HEK293 (cell line): ENCODE results near the gene HEYL.
A peak's percentile ranks its signal among the peaks of the same experiment; 100 is the strongest.

ENCODE experiments used
- CTCF ChIA-PET: fragments of 350-600 bp; formaldehyde crosslinking; extraction: SDS; loops from one replicate; lab custom pipeline; 2021; ENCODE audit warnings: antibody characterized with exemption; lab: Yijun Ruan, JAX
- POLR2A ChIA-PET: fragments of 300-600 bp; formaldehyde crosslinking; extraction: SDS; loops from one replicate; lab custom pipeline; 2020; ENCODE audit warnings: antibody characterized with exemption, inconsistent platforms; lab: Yijun Ruan, JAX
- H3K27ac ChIP-seq: fragments of 200-500 bp; sonication (Bioruptor generic); 2 replicates; pipeline ENCODE4 v1.5.1; 2014; ENCODE audit warnings: low read depth, low read length, control low read depth, inconsistent platforms; ENCODE audit errors: extremely low read depth
- H3K36me3 ChIP-seq, 2 experiments: fragments of 200-500 bp in 1 of 2; sonication (Bioruptor generic) in 1 of 2; 1 replicate in 1 of 2; 2 replicates in 1 of 2; pipeline ENCODE4 v1.5.1; 2014 to 2017; ENCODE audit warnings: inconsistent platforms in 2 of 2, low read length in 2 of 2; ENCODE audit not compliant: control insufficient read depth in 2 of 2, insufficient read depth in 1 of 2
- H3K4me1 ChIP-seq: fragments of 200-500 bp; sonication (Bioruptor generic); 2 replicates; pipeline ENCODE4 v1.5.1; 2014; ENCODE audit warnings: mild to moderate bottlenecking, low read length, inconsistent platforms; ENCODE audit not compliant: control insufficient read depth, insufficient read depth
- H3K4me3 ChIP-seq: 2 replicates; pipeline ENCODE4 v1.5.1; 2011; ENCODE audit warnings: low read depth, mild to moderate bottlenecking, control low read depth, low read length, moderate library complexity
- H3K9me3 ChIP-seq: fragments of 200-500 bp; sonication (Bioruptor generic); 2 replicates; pipeline ENCODE4 v1.5.1; 2014; ENCODE audit warnings: low read depth, low read length, inconsistent platforms; ENCODE audit not compliant: control insufficient read depth, insufficient read depth
- GFI1B ChIP-seq: fragments of 450-650 bp; formaldehyde crosslinking; IDR thresholded peaks from 2 replicates; pipeline ENCODE4 v1.5.1; 2016; ENCODE audit warnings: missing biosample characterization, missing genetic modification characterization
- GLIS2 ChIP-seq: fragments of 450-650 bp; formaldehyde crosslinking; IDR thresholded peaks from 2 replicates; pipeline ENCODE4 v1.5.1; 2016; ENCODE audit warnings: missing biosample characterization, missing genetic modification characterization
- MZF1 ChIP-seq: fragments of 450-650 bp; formaldehyde crosslinking; IDR thresholded peaks from 2 replicates; pipeline ENCODE4 v1.5.1; 2017; ENCODE audit warnings: missing biosample characterization, missing genetic modification characterization, borderline replicate concordance
- PRDM2 ChIP-seq: fragments of 450-650 bp; formaldehyde crosslinking; IDR thresholded peaks from 2 replicates; pipeline ENCODE4 v1.5.1; 2016; ENCODE audit warnings: missing biosample characterization, missing genetic modification characterization, borderline replicate concordance
- TSHZ1 ChIP-seq: fragments of 450-650 bp; formaldehyde crosslinking; IDR thresholded peaks from 2 replicates; pipeline ENCODE4 v1.5.1; 2016; ENCODE audit warnings: missing biosample characterization, missing genetic modification characterization, borderline replicate concordance
- ZBTB20 ChIP-seq: fragments of 450-650 bp; formaldehyde crosslinking; IDR thresholded peaks from 2 replicates; pipeline ENCODE4 v1.5.1; 2016; ENCODE audit warnings: missing biosample characterization, missing genetic modification characterization
- ZNF10 ChIP-seq: fragments of 450-650 bp; formaldehyde crosslinking; IDR thresholded peaks from 2 replicates; pipeline ENCODE4 v1.5.1; 2017; ENCODE audit warnings: missing biosample characterization, missing genetic modification characterization
- ZNF138 ChIP-seq: fragments of 450-650 bp; formaldehyde crosslinking; IDR thresholded peaks from 2 replicates; pipeline ENCODE4 v1.5.1; 2016; ENCODE audit warnings: missing biosample characterization, missing genetic modification characterization, borderline replicate concordance
- ZNF146 ChIP-seq: fragments of 450-650 bp; formaldehyde crosslinking; IDR thresholded peaks from 2 replicates; pipeline ENCODE4 v1.5.1; 2016; ENCODE audit warnings: missing biosample characterization, missing genetic modification characterization
- ZNF19 ChIP-seq: fragments of 450-650 bp; formaldehyde crosslinking; IDR thresholded peaks from 2 replicates; pipeline ENCODE4; 2016; ENCODE audit warnings: missing biosample characterization, missing genetic modification characterization, low read depth
- ZNF202 ChIP-seq: fragments of 450-650 bp; formaldehyde crosslinking; IDR thresholded peaks from 2 replicates; pipeline ENCODE4 v1.5.1; 2016; ENCODE audit warnings: missing biosample characterization, missing genetic modification characterization, borderline replicate concordance
- ZNF23 ChIP-seq: fragments of 450-650 bp; formaldehyde crosslinking; IDR thresholded peaks from 2 replicates; pipeline ENCODE4 v1.5.1; 2016; ENCODE audit warnings: missing biosample characterization, missing genetic modification characterization, borderline replicate concordance
- ZNF24 ChIP-seq: fragments of 450-650 bp; formaldehyde crosslinking; IDR thresholded peaks from 2 replicates; pipeline ENCODE4 v1.5.1; 2016; ENCODE audit warnings: missing biosample characterization, missing genetic modification characterization
- ZNF311 ChIP-seq: fragments of 450-650 bp; formaldehyde crosslinking; IDR thresholded peaks from 2 replicates; pipeline ENCODE4 v1.5.1; 2017; ENCODE audit warnings: missing biosample characterization, missing genetic modification characterization, borderline replicate concordance
- ZNF366 ChIP-seq: fragments of 450-650 bp; formaldehyde crosslinking; conservative IDR thresholded peaks from 2 replicates; pipeline ENCODE4 v1.5.1; 2016; ENCODE audit warnings: missing biosample characterization, missing genetic modification characterization
- ZNF394 ChIP-seq: fragments of 450-650 bp; formaldehyde crosslinking; IDR thresholded peaks from 2 replicates; pipeline ENCODE4 v1.5.1; 2016; ENCODE audit warnings: missing biosample characterization, missing genetic modification characterization, mild to moderate bottlenecking, moderate library complexity, borderline replicate concordance
- ZNF398 ChIP-seq: fragments of 450-650 bp; formaldehyde crosslinking; IDR thresholded peaks from 2 replicates; pipeline ENCODE4 v1.5.1; 2017; ENCODE audit warnings: missing biosample characterization, missing genetic modification characterization
- ZNF501 ChIP-seq: fragments of 450-650 bp; formaldehyde crosslinking; IDR thresholded peaks from 2 replicates; pipeline ENCODE4 v1.5.1; 2016; ENCODE audit warnings: missing biosample characterization, missing genetic modification characterization
- ZNF670 ChIP-seq: fragments of 450-650 bp; formaldehyde crosslinking; IDR thresholded peaks from 2 replicates; pipeline ENCODE4 v1.5.1; 2016; ENCODE audit warnings: missing biosample characterization, missing genetic modification characterization, low read depth
- ZNF747 ChIP-seq: fragments of 450-650 bp; formaldehyde crosslinking; IDR thresholded peaks from 2 replicates; pipeline ENCODE4 v1.5.1; 2016; ENCODE audit warnings: missing biosample characterization, missing genetic modification characterization
- ZNF776 ChIP-seq: fragments of 450-650 bp; formaldehyde crosslinking; IDR thresholded peaks from 2 replicates; pipeline ENCODE4 v1.5.0; 2017; ENCODE audit warnings: missing biosample characterization, missing genetic modification characterization, borderline replicate concordance
- ZSCAN18 ChIP-seq: fragments of 450-650 bp; formaldehyde crosslinking; IDR thresholded peaks from 2 replicates; pipeline ENCODE4 v1.5.1; 2016; ENCODE audit warnings: missing biosample characterization, missing genetic modification characterization

Gene HEYL

GRCh38 chr1:39614488-39614887 lies 25.0 kb downstream of the HEYL start:
- ChIA-PET POLR2A (no interaction called here), CTCF (interaction anchor here (0.9 to 2.0 kb wide), 5 partner anchors 8 to 43 kb away, joined by 3 to 6 read pairs (median 5); no protein-coding TSS in a partner anchor)
- Histone ChIP-seq H3K9me3 (no peaks in the 10 kb centered on the region), H3K27ac (no peak overlapping the region), H3K36me3 (no peaks in the 10 kb centered on the region), H3K4me3 (no peak overlapping the region), H3K4me1 (no peaks in the 10 kb centered on the region)
- no peak for TF ChIP-seq ZNF311 (tag by site-specific recombination)
- no peak for TF ChIP-seq GLIS2
- no peak for TF ChIP-seq ZNF19
- no peak for TF ChIP-seq ZNF10 (tag by site-specific recombination)
- TF ChIP-seq ZNF146 (tag by site-specific recombination), result peak; percentile 39; the same call in 1 of the 2 replicates

- ChIA-PET POLR2A (no interaction called here), CTCF (interaction anchor here (0.9 to 2.0 kb wide), 4 partner anchors 8 to 187 kb away, joined by 3 to 6 read pairs (median 4); no protein-coding TSS in a partner anchor)
- Histone ChIP-seq H3K4me3 (no peak overlapping the region), H3K4me1 (no peaks in the 10 kb centered on the region), H3K36me3 (no peaks in the 10 kb centered on the region), H3K27ac (no peak overlapping the region), H3K9me3 (no peaks in the 10 kb centered on the region)
- TF ChIP-seq ZNF23 (no peak), MZF1 (tag by site-specific recombination) (no peak), ZNF24 (tag by site-specific recombination) (no peak), ZNF670 (tag by site-specific recombination) (no peak), ZNF398 (no peak), ZNF501 (tag by site-specific recombination) (no peak), ZNF366 (tag by site-specific recombination) (no peak), ZSCAN18 (no peak), ZNF138 (no peak), ZNF10 (tag by site-specific recombination) (no peak), ZNF747 (tag by site-specific recombination) (no peak), ZNF202 (tag by site-specific recombination) (no peak), TSHZ1 (tag by site-specific recombination) (no peak), GFI1B (tag by site-specific recombination) (no peak), PRDM2 (tag by site-specific recombination) (no peak), ZNF776 (tag by site-specific recombination) (no peak), ZBTB20 (no peak), ZNF394 (tag by site-specific recombination) (no peak)
These were observed 26.2 kb downstream of the HEYL start for GRCh38 chr1:39613250-39613649.
